GM12874 (cell line): ENCODE results near the gene PDE6C.

Source experiments
- TF ChIP-seq, protein P1 (sequence below): IDR thresholded peaks from 2 replicates; pipeline ENCODE4 v1.5.1; 2011; ENCODE audit warnings: low read depth, mild to moderate bottlenecking, control low read depth, low read length, moderate library complexity; ENCODE audit not compliant: insufficient read depth

Gene PDE6C

GRCh38 chr10:93584445-93584844, 27.9 kb upstream of the PDE6C start:
- TF ChIP-seq, protein P1, sequence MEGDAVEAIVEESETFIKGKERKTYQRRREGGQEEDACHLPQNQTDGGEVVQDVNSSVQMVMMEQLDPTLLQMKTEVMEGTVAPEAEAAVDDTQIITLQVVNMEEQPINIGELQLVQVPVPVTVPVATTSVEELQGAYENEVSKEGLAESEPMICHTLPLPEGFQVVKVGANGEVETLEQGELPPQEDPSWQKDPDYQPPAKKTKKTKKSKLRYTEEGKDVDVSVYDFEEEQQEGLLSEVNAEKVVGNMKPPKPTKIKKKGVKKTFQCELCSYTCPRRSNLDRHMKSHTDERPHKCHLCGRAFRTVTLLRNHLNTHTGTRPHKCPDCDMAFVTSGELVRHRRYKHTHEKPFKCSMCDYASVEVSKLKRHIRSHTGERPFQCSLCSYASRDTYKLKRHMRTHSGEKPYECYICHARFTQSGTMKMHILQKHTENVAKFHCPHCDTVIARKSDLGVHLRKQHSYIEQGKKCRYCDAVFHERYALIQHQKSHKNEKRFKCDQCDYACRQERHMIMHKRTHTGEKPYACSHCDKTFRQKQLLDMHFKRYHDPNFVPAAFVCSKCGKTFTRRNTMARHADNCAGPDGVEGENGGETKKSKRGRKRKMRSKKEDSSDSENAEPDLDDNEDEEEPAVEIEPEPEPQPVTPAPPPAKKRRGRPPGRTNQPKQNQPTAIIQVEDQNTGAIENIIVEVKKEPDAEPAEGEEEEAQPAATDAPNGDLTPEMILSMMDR = no peak

DNA sequence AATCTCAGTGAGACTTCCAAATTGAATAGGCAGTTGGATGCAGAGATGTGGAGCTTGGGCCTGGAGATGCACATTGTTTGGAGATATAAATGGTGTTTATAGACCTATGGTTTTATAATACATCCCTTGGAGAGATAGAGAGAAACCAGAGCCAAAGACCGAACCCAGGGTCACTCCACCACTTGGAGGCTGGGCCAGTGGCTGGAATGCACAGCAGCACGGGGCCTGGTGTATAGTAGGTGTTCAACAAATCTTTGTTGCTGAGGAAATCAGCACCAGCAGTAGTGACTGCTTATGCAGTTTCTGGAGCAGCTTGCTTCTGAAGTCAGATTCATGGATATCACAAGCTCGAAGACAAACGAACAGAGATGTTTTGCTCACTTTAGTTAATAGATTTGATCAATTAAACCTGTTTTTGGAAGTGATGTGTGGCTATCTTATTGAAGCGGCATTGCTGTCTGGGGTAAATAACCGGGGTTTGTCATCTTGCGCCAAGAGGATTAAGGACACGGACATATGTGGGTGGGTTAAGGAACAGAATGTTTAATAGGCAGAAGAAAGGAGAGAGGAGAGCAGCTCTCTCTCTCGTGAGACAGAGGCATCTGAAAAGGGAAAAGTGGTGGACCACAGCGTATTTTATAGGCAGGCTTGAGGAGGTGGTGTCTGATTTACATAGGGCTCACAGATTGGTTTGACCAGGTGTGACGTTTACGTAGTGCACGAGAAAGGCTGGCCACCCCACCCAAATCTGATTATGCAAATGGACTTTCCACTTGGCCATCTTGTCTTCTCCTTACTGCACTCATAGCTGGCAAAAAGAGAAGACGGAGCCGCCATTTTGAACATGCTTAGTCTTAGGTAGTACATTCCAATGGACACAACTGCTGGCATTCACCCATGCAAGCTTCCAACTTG, 22.4 kb upstream of the PDE6C start:
- TF ChIP-seq, protein P1 = no peak

DNA sequence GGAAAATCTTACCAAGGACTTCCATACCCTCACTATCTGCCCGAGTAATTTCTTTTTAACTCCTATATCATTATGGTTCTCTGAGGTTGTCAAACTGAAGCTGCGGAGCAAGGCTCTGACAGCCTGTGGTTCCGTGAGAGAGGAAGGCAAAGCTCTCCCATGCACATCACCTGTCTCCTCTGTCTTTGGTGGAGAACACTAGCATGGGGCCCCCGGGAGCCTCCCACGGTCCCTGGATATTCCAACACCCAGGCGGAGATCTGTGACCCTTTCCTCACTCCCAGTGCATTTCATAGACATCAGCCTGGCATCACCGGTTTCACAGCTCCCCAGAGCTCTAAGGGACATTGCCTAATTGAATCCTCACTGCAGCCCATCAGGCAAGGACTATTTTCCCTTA, 21.7 kb upstream of the PDE6C start:
- TF ChIP-seq, protein P1 = no peak

- TF ChIP-seq, protein P1 = no peak
Measured at GRCh38 chr10:93591065-93591808, 21.1 kb upstream of the PDE6C start.

- TF ChIP-seq, protein P1 = no peak
Measured at GRCh38 chr10:93593254-93593653, 19.1 kb upstream of the PDE6C start.

DNA sequence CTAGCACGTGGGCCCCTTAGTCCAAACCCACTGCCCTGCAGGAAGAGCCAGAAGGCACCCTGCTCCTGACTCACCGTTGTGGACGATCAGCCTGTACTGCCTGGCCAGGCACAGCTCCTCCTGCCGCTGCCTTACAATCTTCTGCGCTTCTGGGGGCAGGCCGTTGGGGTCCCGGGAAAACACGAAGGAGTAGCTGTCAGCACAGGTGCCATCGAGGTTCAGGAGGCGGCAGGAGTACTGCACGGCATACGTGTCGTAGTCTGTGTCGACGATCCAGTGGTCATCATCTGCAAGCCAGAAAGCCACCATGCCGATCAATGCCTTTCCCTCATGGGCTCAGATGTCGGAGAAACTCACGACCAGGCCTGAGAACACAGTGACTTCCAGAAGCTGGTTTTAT, 18.6 kb upstream of the PDE6C start:
- TF ChIP-seq, protein P1 = no peak

- TF ChIP-seq, protein P1 = no peak
Measured at GRCh38 chr10:93594518-93594917, 17.8 kb upstream of the PDE6C start.
